ENCODE results near the gene MPZL1. TPM values are rescaled to one million over a fixed set of nuclear protein-coding genes. Genes with fewer than 3 reads are reported as not detected.

Gene MPZL1
- total RNA-seq, 1 experiment from 2014 or later: 52.9 TPM

GRCh38 chr1:167690053-167690452, 31.7 kb upstream of the MPZL1 start:
- Histone ChIP-seq H3K4me2 (ENCODE audit: low read length) (no peak overlapping the region), H3K79me2 (ENCODE audit: insufficient read depth, low read length) (no peaks in the 10 kb centered on the region), H4K20me1 (ENCODE audit: insufficient read depth) (no peaks in the 10 kb centered on the region), H2AFZ (ENCODE audit: low read depth, low read length, poor library complexity, severe bottlenecking) (no peak overlapping the region), H3K36me3 (ENCODE audit: control insufficient read depth in 1 of 2, insufficient read depth in 2 of 2, low read length in 2 of 2) (no peaks in the 10 kb centered on the region), H3K9me3 (ENCODE audit: control insufficient read depth in 1 of 2, insufficient read depth in 1 of 2, low read depth in 1 of 2, low read length in 2 of 2) (no peaks in the 10 kb centered on the region), H3K27me3 (ENCODE audit: insufficient read depth, low read length) (no peaks in the 10 kb centered on the region), H3K27ac (ENCODE audit: low read depth, low read length) (no peak overlapping the region), H3K4me3 (replicated peaks in 1 of 2; ENCODE audit: low read depth in 1 of 2, low read length in 2 of 2) (no peak overlapping the region), H3K4me1 (ENCODE audit: control insufficient read depth in 1 of 2, insufficient read depth in 2 of 2, low read length in 2 of 2) (no peaks in the 10 kb centered on the region), H3K9me2 (ENCODE audit: insufficient read depth) (no peaks in the 10 kb centered on the region), H3K9ac (ENCODE audit: low read length) (no peak overlapping the region)
- intact Hi-C loops (cut with micrococcal nuclease): no loop called here
- RAD21 ChIA-PET (ENCODE audit: low non-redundant PET in 1 of 2, low total read pairs in 2 of 2, uncharacterized antibody in 2 of 2, unreplicated experiment in 2 of 2): no interaction called here
- CTCF ChIA-PET: no interaction called here
- POLR2A ChIA-PET: no interaction called here
- no peak for ATAC-seq
- no peak for DNase-seq (ENCODE audit: low read depth, low spot score)
- TF ChIP-seq CBX3 (IDR thresholded peaks at IDR 0.05; ENCODE audit: low read depth): no peak
- no TSS peak for BruUV-seq (replicated peaks)

DNA sequence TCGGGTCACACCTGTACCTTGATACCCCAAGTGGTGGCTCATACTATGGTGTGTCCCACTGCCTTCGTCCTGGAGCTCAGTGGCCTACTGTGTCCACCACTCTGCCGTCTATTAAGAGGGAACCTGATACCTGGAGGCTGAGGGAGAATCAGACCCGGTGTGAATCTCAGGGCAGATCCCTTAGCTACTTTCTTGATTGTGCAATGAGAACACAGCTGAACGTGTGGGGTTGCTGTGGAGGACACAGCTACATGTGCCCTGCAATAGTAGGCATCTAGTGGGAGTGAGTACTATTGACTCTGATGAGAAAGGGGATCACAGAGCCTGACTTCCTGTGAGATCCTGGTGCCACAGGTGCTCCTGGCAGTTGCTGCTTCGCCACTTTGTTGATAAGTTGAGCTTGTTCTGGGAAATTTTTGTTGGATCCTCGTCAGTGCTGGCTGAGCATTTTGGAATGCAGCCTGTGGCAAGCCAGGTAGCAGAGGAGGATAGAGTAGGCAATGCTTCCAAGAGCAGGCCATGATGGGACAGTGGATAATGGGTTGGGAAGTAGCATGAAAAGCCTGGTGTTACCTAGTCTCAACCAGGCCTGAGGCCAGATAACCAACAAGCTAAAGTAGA, 28.2 kb upstream of the MPZL1 start:
- TF ChIP-seq ELF1 (IDR thresholded peaks at IDR 0.05; ENCODE audit: borderline replicate concordance, low read depth) (no peak), ZFX (IDR thresholded peaks at IDR 0.05) (no peak), TCF7L2 (IDR thresholded peaks at IDR 0.05; ENCODE audit: borderline replicate concordance, extremely low read depth, insufficient read depth, insufficient read length) (no peak)
- Histone ChIP-seq H3K36me3 (ENCODE audit: control insufficient read depth in 1 of 2, insufficient read depth in 2 of 2, low read length in 2 of 2) (no peaks in the 10 kb centered on the region), H3K4me3 (replicated peaks in 1 of 2; ENCODE audit: low read depth in 1 of 2, low read length in 2 of 2) (no peak overlapping the region), H3K4me2 (ENCODE audit: low read length) (no peak overlapping the region), H3K27me3 (ENCODE audit: insufficient read depth, low read length) (no peaks in the 10 kb centered on the region), H3K4me1 (ENCODE audit: control insufficient read depth in 1 of 2, insufficient read depth in 2 of 2, low read length in 2 of 2) (no peaks in the 10 kb centered on the region), H3K9me2 (ENCODE audit: insufficient read depth) (no peaks in the 10 kb centered on the region), H2AFZ (ENCODE audit: low read depth, low read length, poor library complexity, severe bottlenecking) (no peak overlapping the region), H3K79me2 (ENCODE audit: insufficient read depth, low read length) (no peaks in the 10 kb centered on the region), H4K20me1 (ENCODE audit: insufficient read depth) (no peaks in the 10 kb centered on the region), H3K9me3 (ENCODE audit: control insufficient read depth in 1 of 2, insufficient read depth in 1 of 2, low read depth in 1 of 2, low read length in 2 of 2) (no peaks in the 10 kb centered on the region), H3K27ac (ENCODE audit: low read depth, low read length) (no peak overlapping the region), H3K9ac (ENCODE audit: low read length) (no peak overlapping the region)
- POLR2A ChIA-PET: no interaction called here
- BruUV-seq (replicated peaks): no TSS peak
- RAD21 ChIA-PET (ENCODE audit: low non-redundant PET in 1 of 2, low total read pairs in 2 of 2, uncharacterized antibody in 2 of 2, unreplicated experiment in 2 of 2): interaction anchor here in 1 of 2 experiments (0.6 kb wide), 1 partner anchor 22 kb away, joined by 3 read pairs; no protein-coding TSS in a partner anchor
- no peak for DNase-seq (ENCODE audit: low read depth, low spot score)
- intact Hi-C loops (cut with micrococcal nuclease): no loop called here
- CTCF ChIA-PET: no interaction called here
- ATAC-seq: no peak
